ENCODE measurements around the gene CCNQ.

DNA sequence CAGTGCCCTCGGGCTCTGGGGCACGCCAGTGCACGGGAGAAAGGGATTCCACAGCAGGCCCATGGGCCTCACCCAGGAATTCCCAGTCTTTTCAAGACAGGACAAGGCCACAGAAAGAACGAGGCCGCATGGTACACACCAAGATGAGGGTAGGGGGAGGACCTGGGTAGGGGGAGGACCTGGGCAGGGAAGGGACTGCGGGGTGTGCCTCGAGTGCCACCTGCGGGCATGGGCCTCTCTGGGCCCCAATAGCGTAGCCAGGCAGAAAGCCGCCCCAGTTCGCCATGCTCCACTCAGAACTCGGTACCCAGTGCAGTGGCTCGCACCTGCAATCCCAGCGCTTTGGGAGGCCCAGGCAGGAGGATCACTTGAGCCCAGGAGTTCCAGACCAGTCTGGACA is 34.1 kb upstream of the CCNQ start:
- TF ChIP-seq CTCF (IDR thresholded peaks at IDR 0.05) (no peak), RAD21 (IDR thresholded peaks at IDR 0.05; ENCODE audit: low read length) (no peak), EP300 (IDR thresholded peaks at IDR 0.05; ENCODE audit: borderline replicate concordance in 1 of 2, low read depth in 1 of 2, low read length in 1 of 2) (no peak), RFX5 (IDR thresholded peaks at IDR 0.05; ENCODE audit: low read length) (no peak), RCOR1 (IDR thresholded peaks at IDR 0.05; ENCODE audit: low read length) (no peak), YY1 (IDR thresholded peaks at IDR 0.05; ENCODE audit: low read depth) (no peak), EZH2phosphoT487 (IDR thresholded peaks at IDR 0.05; ENCODE audit: borderline replicate concordance, low read depth) (no peak)
